HepG2 (cell line): ENCODE data around the gene MTARC1. TPM values are rescaled to one million over a fixed set of nuclear protein-coding genes. Genes with fewer than 3 reads are reported as not detected.

Source experiments
- ATAC-seq: fragments of 200-7000 bp; cut with Tn5 transposase; 3 replicates; pipeline ENCODE4 v1.9.1; 2020; ENCODE audit warnings: mild to moderate bottlenecking, moderate library complexity
- BruUV-seq: library from RNA; stranded (reverse); fragments of 400-500 nt; replicated peaks from 2 replicates; lab custom pipeline; 2021; lab: Mats Ljungman, UMichigan
- CTCF ChIA-PET: fragments of 300-600 bp; formaldehyde crosslinking; extraction: SDS; loops from one replicate; lab custom pipeline; 2021; ENCODE audit warnings: low total read pairs, inconsistent platforms, low intra/inter-chr PET ratio; lab: Yijun Ruan, JAX
- POLR2A ChIA-PET: fragments of 350-600 bp; sonication (Branson Sonifier 250); formaldehyde crosslinking; loops from one replicate; lab custom pipeline; 2020; ENCODE audit warnings: antibody characterized with exemption, inconsistent platforms; lab: Yijun Ruan, JAX
- DNase-seq: peaks from one replicate; pipeline ENCODE4 v3.0.0-alpha.2; 2015; ENCODE audit warnings: low spot score
- FAIRE-seq: peaks from 3 replicates; lab custom pipeline; 2011; peaks lifted over from hg19 to GRCh38; lab: Jason Lieb, UNC
- H2AFZ ChIP-seq: one replicate; pipeline ENCODE4 v1.6.1; 2011; ENCODE audit warnings: low read length, inconsistent platforms
- H3K27ac ChIP-seq: fragments of 300-600 bp; 3 replicates; pipeline ENCODE4 v1.8.0; 2011; ENCODE audit warnings: mixed run types, mild to moderate bottlenecking, mixed read lengths, low read length, inconsistent platforms; ENCODE audit not compliant: insufficient read depth; ENCODE audit errors: extremely low read length
- H3K27me3 ChIP-seq, 2 experiments: fragments of 200-600 bp in 1 of 2; 2 replicates in 1 of 2; 3 replicates in 1 of 2; pipeline versions ENCODE4 v1.6.0 to v1.8.0; 2011; ENCODE audit warnings: low read length in 2 of 2, mild to moderate bottlenecking in 2 of 2, moderate library complexity in 2 of 2, inconsistent platforms in 1 of 2; ENCODE audit not compliant: insufficient read depth in 2 of 2, control insufficient read depth in 1 of 2
- H3K36me3 ChIP-seq, 2 experiments: fragments of 200-600 bp in 1 of 2; replicated peaks in 1 of 2; 2 replicates in 1 of 2; 3 replicates in 1 of 2; pipeline versions ENCODE4 v1.5.1 to v1.8.0; 2011; ENCODE audit warnings: low read length in 2 of 2, inconsistent platforms in 1 of 2; ENCODE audit not compliant: insufficient read depth in 2 of 2, control insufficient read depth in 1 of 2
- H3K4me1 ChIP-seq: 2 replicates; pipeline ENCODE4 v1.5.1; 2012; ENCODE audit warnings: low read length, inconsistent platforms; ENCODE audit not compliant: insufficient read depth
- H3K4me2 ChIP-seq: 2 replicates; pipeline ENCODE4 v1.6.0; 2011; ENCODE audit warnings: low read depth, low read length, inconsistent platforms
- H3K4me3 ChIP-seq, 3 experiments: fragments of 200-600 bp in 1 of 3; sonication (generic), shearing (Covaris generic) in 1 of 3; replicated peaks in 1 of 3; 2 replicates each; pipeline ENCODE4 v1.5.1; 2011 to 2016; ENCODE audit warnings: low read length in 3 of 3, inconsistent platforms in 2 of 3, low read depth in 2 of 3, mild to moderate bottlenecking in 2 of 3, control low read depth in 1 of 3, mixed read lengths in 1 of 3; ENCODE audit not compliant: insufficient read depth in 1 of 3
- H3K79me2 ChIP-seq: one replicate; pipeline ENCODE4 v1.6.1; 2011; ENCODE audit warnings: low read length, inconsistent platforms; ENCODE audit not compliant: insufficient read depth
- H3K9ac ChIP-seq: 2 replicates; pipeline ENCODE4 v1.6.0; 2011; ENCODE audit warnings: mild to moderate bottlenecking, low read depth, low read length, inconsistent platforms; ENCODE audit not compliant: insufficient read depth
- H3K9me3 ChIP-seq: 2 replicates; pipeline ENCODE4 v1.5.1; 2012; ENCODE audit warnings: mild to moderate bottlenecking, low read length
- H4K20me1 ChIP-seq: 2 replicates; pipeline ENCODE4 v1.6.0; 2011; ENCODE audit warnings: inconsistent platforms, mild to moderate bottlenecking, low read length, moderate library complexity; ENCODE audit not compliant: insufficient read depth
- CBFB ChIP-seq: sonication (generic); formaldehyde crosslinking; IDR thresholded peaks from 2 replicates; pipeline ENCODE4 v1.4.0; 2020; ENCODE audit warnings: missing genetic modification reagents
- CENPBD1 ChIP-seq: sonication (generic); formaldehyde crosslinking; IDR thresholded peaks from 2 replicates; pipeline ENCODE4 v1.8.0; 2022; ENCODE audit warnings: missing genetic modification reagents, low read depth, mild to moderate bottlenecking, borderline replicate concordance
- ELF3 ChIP-seq: IDR thresholded peaks from 2 replicates; pipeline ENCODE4 v1.6.1; 2016; ENCODE audit warnings: missing genetic modification reagents, missing compliant biosample characterization
- KDM4B ChIP-seq: sonication (generic); formaldehyde crosslinking; IDR thresholded peaks from 2 replicates; pipeline ENCODE4 v1.4.0; 2020; ENCODE audit warnings: missing genetic modification reagents
- MYNN ChIP-seq: sonication (generic); formaldehyde crosslinking; IDR thresholded peaks from 2 replicates; pipeline ENCODE4 v1.4.0; 2020; ENCODE audit warnings: mild to moderate bottlenecking, low read depth, missing genetic modification reagents
- PAX8 ChIP-seq: sonication (generic); formaldehyde crosslinking; IDR thresholded peaks from 2 replicates; pipeline ENCODE4 v1.8.0; 2022; ENCODE audit warnings: mild to moderate bottlenecking, missing genetic modification reagents, borderline replicate concordance
- PITX1 ChIP-seq: sonication (generic); formaldehyde crosslinking; IDR thresholded peaks from 2 replicates; pipeline ENCODE4 v1.5.1; 2020; ENCODE audit warnings: mild to moderate bottlenecking, missing genetic modification reagents
- RBFOX2 ChIP-seq: fragments of 200-400 bp; formaldehyde crosslinking; IDR thresholded peaks from 2 replicates; pipeline ENCODE4 v1.6.1; 2017; ENCODE audit warnings: low read depth, mild to moderate bottlenecking, low read length
- RCOR2 ChIP-seq: IDR thresholded peaks from 2 replicates; pipeline ENCODE4 v1.6.1; 2016; ENCODE audit warnings: missing biosample characterization, missing genetic modification reagents
- TMF1 ChIP-seq: sonication (generic); formaldehyde crosslinking; IDR thresholded peaks from 2 replicates; pipeline ENCODE4 v1.8.1; 2022; ENCODE audit warnings: low read depth, missing genetic modification reagents
- XBP1 ChIP-seq: sonication (generic); formaldehyde crosslinking; IDR thresholded peaks from 2 replicates; pipeline ENCODE4 v1.5.0; 2020; ENCODE audit warnings: missing genetic modification reagents
- ZBTB42 ChIP-seq: sonication (generic); formaldehyde crosslinking; IDR thresholded peaks from 2 replicates; pipeline ENCODE4 v1.5.0; 2020; ENCODE audit warnings: mild to moderate bottlenecking, missing genetic modification reagents
- ZNF20 ChIP-seq: sonication (generic); formaldehyde crosslinking; IDR thresholded peaks from 2 replicates; pipeline ENCODE4 v1.4.0; 2020; ENCODE audit warnings: mild to moderate bottlenecking, moderate library complexity, missing genetic modification reagents
- ZNF207 ChIP-seq: fragments of 450-650 bp; IDR thresholded peaks from 2 replicates; pipeline ENCODE4 v1.6.1; 2016; ENCODE audit warnings: antibody characterized with exemption, borderline replicate concordance
- ZNF556 ChIP-seq: sonication (generic); formaldehyde crosslinking; IDR thresholded peaks from 2 replicates; pipeline ENCODE4 v1.4.0; 2020; ENCODE audit warnings: mild to moderate bottlenecking, missing genetic modification reagents, borderline replicate concordance
- ZNF567 ChIP-seq: sonication (generic); formaldehyde crosslinking; IDR thresholded peaks from 2 replicates; pipeline ENCODE4 v1.8.1; 2023; ENCODE audit warnings: mild to moderate bottlenecking, missing genetic modification reagents, borderline replicate concordance
- ZNF619 ChIP-seq: sonication (generic); formaldehyde crosslinking; IDR thresholded peaks from 2 replicates; pipeline ENCODE4 v1.4.0; 2020; ENCODE audit warnings: mild to moderate bottlenecking, missing genetic modification reagents
- ZNF672 ChIP-seq: sonication (generic); formaldehyde crosslinking; IDR thresholded peaks from 2 replicates; pipeline ENCODE4 v1.8.1; 2022; ENCODE audit warnings: missing genetic modification reagents
- ZNF878 ChIP-seq: sonication (generic); formaldehyde crosslinking; IDR thresholded peaks from 2 replicates; pipeline ENCODE4 v1.8.1; 2023; ENCODE audit warnings: mild to moderate bottlenecking, missing genetic modification reagents, moderate library complexity
- WGBS: methylation state at CpG from one replicate; pipeline ENCODE4 v1.1.6; 2017; ENCODE audit warnings: low lambda C conversion rate; 5-methylcytosine and 5-hydroxymethylcytosine counted together
- in situ Hi-C: cut with HindIII; loops from 2 replicates; pipeline ENCODE4 v1.10.0; 2017; ENCODE audit warnings: low pct_unique_long_range_greater_than_20kb; ENCODE audit not compliant: extremely low pct_ligation_motif_present
- intact Hi-C: fragments of 100-400 bp; cut with micrococcal nuclease; formaldehyde crosslinking; loops from one replicate; pipeline ENCODE4 v1.10.0; 2022; ENCODE audit not compliant: unreplicated experiment
- polyA plus RNA-seq, 8 experiments: library from polyadenylated mRNA; depleted of rRNA in 3 of 8; stranded (reverse) in 7 of 8; unstranded in 1 of 8; fragments of >200 nt; fragmentation: Illumina TruSeq in 4 of 8; extraction: Trizol in 4 of 8; gene quantifications; 2 replicates each; pipeline versions ENCODE4 v1.2.1 to v1.2.3, GENCODE V29; 2011 to 2016; ENCODE audit warnings: low read depth in 4 of 8, missing spikeins in 1 of 8, mixed read lengths in 1 of 8; ENCODE audit not compliant: insufficient read depth in 1 of 8
- total RNA-seq, 5 experiments: library from RNA; depleted of rRNA; stranded (reverse); fragments of >200 nt; fragmentation: Illumina TruSeq; extraction: Trizol; gene quantifications; 2 replicates each; pipeline ENCODE4 v1.2.3, GENCODE V29; 2016; ENCODE audit warnings: low read depth in 1 of 5
- TF ChIP-seq, protein P1 (sequence below): sonication (generic); formaldehyde crosslinking; IDR thresholded peaks from 2 replicates; pipeline ENCODE4 v1.5.0; 2020; ENCODE audit warnings: missing genetic modification reagents
- TF ChIP-seq, protein P2 (sequence below): sonication (generic); formaldehyde crosslinking; IDR thresholded peaks from 2 replicates; pipeline ENCODE4 v1.4.0; 2020; ENCODE audit warnings: missing genetic modification reagents
- TF ChIP-seq, protein P3 (sequence below): sonication (generic); formaldehyde crosslinking; IDR thresholded peaks from 2 replicates; pipeline ENCODE4 v1.4.0; 2020; ENCODE audit warnings: mild to moderate bottlenecking, missing genetic modification reagents

Gene MTARC1
- total and polyA plus RNA-seq, 2 of the 13 experiments (the other 11 are each of a cell fraction or from before 2014, with no cell fraction given) = 19.4 to 106 TPM

GRCh38 chr1:220764757-220765156 lies 22.0 kb upstream of the MTARC1 start (continued):
- TF ChIP-seq, protein P1, sequence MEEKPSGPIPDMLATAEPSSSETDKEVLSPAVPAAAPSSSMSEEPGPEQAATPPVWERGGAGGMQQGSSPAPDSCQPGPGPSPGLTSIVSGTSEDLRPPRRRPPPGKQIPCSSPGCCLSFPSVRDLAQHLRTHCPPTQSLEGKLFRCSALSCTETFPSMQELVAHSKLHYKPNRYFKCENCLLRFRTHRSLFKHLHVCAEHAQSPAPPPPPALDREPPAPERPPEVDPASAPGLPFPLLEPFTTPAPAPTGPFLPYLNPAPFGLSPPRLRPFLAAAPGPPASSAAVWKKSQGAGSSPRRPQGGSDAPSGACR (CRISPR knock-in tag) = no peak
- TF ChIP-seq CBFB (no peak), ELF3 (CRISPR knock-in tag) (no peak), TMF1 (no peak), RBFOX2 (no peak), ZNF556 (no peak), ZNF672 (CRISPR knock-in tag) (no peak)

GRCh38 chr1:220767312-220768125 lies 19.2 kb upstream of the MTARC1 start:
- Histone ChIP-seq H3K4me2 (peak overlapping the region; percentile 75), H4K20me1 (no peaks in the 10 kb centered on the region), H3K9ac (peak overlapping the region; percentile 30; the same call in 1 of the 2 replicates), H3K27me3 (no peaks in the 10 kb centered on the region), H3K4me1 (peaks cover 49% of the 10 kb centered on the region), H3K4me3 (peak overlapping the region; percentile 34 to 55 (median 34); a peak in 5 of 6 replicates), H3K9me3 (no peaks in the 10 kb centered on the region), H2AFZ (peak overlapping the region; percentile 12), H3K79me2 (no peaks in the 10 kb centered on the region), H3K27ac (peak overlapping the region; percentile 87), H3K36me3 (peaks cover 0 to 2% of the 10 kb centered on the region in 2 experiments; a peak in 2 of 5 replicates)
- WGBS = 3% methylated on average over 8 of the region's 8 CpGs
- intact Hi-C loops = loop anchor here (1.0 to 2.0 kb wide), 4 partner anchors 19 to 77 kb away; partner anchors contain the start of genes C1orf115, MTARC1 and MTARC2
- in situ Hi-C loops = no loop called here
- FAIRE-seq = peak; percentile 88
- ChIA-PET POLR2A (interaction anchor here (1.0 to 2.5 kb wide), 8 partner anchors 9 to 82 kb away, joined by 3 to 39 read pairs (median 5); partner anchors contain the start of genes MTARC1 and MTARC2), CTCF (no interaction called here)
- TSS peak; percentile 41 for BruUV-seq
- DNase-seq = peak; percentile 78
- ATAC-seq = peak; percentile 93
- TF ChIP-seq ZBTB42 (CRISPR knock-in tag) = peak; percentile 67; the same call in 1 of the 2 replicates
- TF ChIP-seq, protein P2, sequence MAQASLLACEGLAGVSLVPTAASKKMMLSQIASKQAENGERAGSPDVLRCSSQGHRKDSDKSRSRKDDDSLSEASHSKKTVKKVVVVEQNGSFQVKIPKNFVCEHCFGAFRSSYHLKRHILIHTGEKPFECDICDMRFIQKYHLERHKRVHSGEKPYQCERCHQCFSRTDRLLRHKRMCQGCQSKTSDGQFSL (CRISPR knock-in tag) = no peak
- TF ChIP-seq CBFB = no peak
- TF ChIP-seq ZNF20 = no peak
- TF ChIP-seq ZNF619 (CRISPR knock-in tag) = no peak
- no peak for TF ChIP-seq ZNF878 (CRISPR knock-in tag)
- no peak for TF ChIP-seq MYNN (CRISPR knock-in tag)
- TF ChIP-seq PAX8 (CRISPR knock-in tag) = no peak
- no peak for TF ChIP-seq PITX1 (CRISPR knock-in tag)
- no peak for TF ChIP-seq ZNF207
- no peak for TF ChIP-seq CENPBD1 (CRISPR knock-in tag)
- TF ChIP-seq RCOR2 (CRISPR knock-in tag) = no peak
- TF ChIP-seq ZNF567 (CRISPR knock-in tag) = no peak
- no peak for TF ChIP-seq KDM4B (CRISPR knock-in tag)
- no peak for TF ChIP-seq XBP1 (CRISPR knock-in tag)
- TF ChIP-seq, protein P3, sequence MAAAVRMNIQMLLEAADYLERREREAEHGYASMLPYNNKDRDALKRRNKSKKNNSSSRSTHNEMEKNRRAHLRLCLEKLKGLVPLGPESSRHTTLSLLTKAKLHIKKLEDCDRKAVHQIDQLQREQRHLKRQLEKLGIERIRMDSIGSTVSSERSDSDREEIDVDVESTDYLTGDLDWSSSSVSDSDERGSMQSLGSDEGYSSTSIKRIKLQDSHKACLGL (CRISPR knock-in tag) = no peak
